Suppressor macrophage treated with lipopolysaccharide for 1 hour (primary cell): Measurements from ENCODE around the gene SEPTIN7.
A peak's percentile ranks its signal among the peaks of the same experiment; 100 is the strongest.

Experiments used
- DNase-seq, 3 donors: peaks; one replicate each; pipeline ENCODE4 v3.0.0-alpha.2; 2020 to 2022

Gene SEPTIN7

GRCh38 chr7:35792472-35792871, 8.4 kb upstream of the SEPTIN7 start:
- DNase-seq, result no peak

- DNase-seq, result no peak
Measured at GRCh38 chr7:35792873-35793489, 7.9 kb upstream of the SEPTIN7 start.

DNA sequence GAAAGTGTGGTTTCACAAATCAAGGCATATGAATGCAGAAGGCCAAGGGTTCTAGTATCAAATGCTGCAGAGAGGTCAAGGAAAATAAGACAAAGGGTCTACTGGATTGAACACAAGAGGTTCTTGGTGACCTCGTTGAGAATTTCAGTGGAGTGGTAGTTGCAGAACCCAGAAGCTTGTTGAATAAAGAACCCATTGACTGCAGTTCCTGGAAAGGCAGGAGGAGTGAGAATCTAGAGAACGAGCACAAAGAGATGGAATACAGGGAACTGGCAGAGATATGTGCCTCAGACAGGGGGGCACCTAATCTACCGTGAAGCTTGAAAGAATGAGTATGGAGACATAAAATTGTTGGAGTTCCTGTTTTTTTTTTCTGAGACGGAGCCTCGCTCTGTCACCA, 3.5 kb upstream of the SEPTIN7 start:
- no peak for DNase-seq

DNA sequence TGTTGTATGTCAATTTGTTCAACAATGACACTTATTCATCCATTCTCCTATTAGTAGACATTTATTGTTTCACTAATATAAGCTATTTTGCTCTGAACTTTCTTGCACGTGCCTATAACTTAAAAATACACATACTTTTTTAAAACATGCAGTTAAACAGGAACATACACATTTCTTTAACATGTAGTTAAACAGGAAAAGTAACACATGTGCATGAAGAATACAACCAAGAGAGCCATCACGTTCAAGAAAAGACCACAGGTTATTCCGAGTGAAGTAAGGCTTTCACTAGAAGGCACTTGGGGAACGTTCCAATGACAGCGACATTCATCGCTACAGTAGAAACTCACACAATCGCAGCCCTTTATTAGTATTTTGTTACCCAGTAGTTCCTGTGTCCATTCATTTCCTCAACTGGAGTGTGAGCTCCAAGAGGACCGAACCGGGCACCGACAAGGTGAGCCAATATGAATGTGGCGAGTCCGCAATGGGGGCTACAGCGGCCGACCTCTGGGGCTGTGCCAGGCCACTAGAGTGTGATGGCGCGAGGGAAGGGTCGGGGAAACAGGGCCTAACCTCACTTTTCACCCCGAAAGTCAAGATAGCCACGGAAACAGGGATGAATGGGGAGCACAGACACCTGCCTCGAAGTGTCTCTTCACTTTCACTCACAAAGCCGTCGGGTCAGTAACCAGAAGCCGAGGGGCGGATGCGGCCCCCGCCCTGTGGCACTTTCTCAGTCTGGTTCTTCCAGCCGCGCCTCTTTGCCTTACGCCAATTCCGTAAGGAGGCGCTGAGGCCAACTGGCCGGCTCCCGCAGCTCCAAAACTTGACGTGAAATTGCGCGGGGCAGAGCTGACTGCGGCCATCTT, 775 bp upstream of the SEPTIN7 start:
- DNase-seq, result peak; percentile 92 to 95 (median 92)

DNA sequence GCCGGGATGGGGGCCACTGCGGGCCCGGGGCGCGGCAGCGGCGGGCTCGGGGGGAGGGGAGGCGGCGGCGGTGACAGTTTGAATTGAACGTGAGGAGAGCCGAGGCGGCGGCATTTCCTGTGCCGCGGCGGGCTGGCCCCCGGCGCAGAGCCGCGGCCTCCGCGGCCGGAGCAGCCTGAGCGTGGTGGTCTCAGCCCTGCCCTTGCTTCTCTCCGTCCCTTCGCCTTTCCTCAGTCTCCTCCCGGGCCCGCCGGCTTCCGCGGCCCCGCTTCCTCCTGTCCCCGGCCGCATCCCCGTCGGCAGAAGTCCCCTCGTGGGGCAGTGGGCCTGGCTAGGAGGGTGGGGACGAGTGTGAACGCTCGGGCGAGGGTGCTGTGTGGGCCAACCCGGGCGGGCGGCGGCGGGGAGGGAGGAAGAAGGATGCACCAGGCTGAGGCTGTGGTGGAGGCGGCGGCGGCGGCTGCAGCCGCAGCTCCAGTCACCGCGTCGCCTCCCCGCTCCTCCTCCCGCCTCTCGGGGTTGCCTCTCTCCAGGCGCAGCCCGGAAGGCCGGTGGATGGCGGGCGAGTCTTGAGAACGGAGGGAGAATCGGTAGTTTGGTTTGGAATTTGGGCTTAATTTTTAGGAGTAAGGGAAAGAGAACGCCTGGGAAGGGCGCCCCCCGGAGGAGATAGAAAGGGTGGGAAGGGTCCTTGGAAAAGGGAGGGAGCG, 690 bp downstream of the SEPTIN7 start:
- peak; percentile 81 to 88 (median 82) for DNase-seq

GRCh38 chr7:35802102-35802466, 1.2 kb downstream of the SEPTIN7 start:
- DNase-seq, result peak in 2 of 3 donors; percentile 25 to 39

DNA sequence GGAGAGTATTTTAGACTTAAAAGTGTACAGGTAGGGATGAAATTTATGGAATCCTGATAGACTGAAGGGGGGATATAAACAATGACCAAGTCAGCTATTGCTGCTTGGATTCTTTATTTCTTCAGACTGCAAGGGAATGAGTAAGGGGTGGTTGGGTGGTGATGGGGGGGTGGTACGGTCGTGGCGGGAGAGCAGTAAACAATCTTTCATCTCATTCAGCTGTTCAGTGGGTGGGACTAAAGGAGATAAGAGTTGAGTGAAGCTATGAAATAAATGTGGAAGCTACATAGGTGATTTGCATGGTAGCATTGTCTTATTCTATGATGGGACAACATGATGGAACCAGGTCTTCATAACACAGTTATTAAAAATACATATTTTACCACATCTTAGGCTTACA, 1.8 kb downstream of the SEPTIN7 start:
- DNase-seq, result peak in 1 of 3 donors; percentile 5

DNA sequence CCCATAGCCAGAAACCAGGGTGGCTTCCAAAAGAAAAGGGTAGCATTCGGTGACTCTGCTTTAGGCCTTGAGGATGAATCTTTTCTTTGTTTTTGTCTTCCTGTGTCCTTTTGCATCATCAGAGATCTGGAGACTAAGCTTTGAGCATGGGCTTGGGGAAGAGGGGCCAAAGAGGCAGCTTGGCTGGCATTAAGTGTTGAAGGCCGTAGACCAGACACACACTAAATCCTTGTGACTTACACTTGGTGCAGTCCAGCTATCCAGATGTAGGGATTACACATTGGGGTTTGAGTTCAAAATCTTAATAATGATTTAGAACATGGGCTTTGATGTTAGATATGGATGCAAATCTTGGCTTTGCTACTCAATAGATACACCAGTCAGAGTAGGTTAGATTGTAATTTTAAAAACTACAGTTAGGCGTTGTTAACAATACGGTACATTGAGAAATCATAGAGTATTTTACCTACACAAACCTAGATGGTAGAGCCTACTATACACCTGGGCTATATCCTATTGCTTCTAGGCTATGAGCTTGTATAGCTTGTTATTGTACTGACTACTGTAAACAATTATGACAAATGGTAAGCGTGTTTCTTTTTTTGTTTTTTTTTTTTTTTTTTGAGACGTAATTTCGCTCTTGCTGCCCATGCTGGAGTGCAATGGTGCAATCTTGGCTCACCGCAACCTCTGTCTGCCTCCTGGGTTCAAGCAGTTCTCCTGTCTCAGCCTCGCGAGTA, 3.5 kb downstream of the SEPTIN7 start:
- DNase-seq, result no peak

- DNase-seq, result peak in 2 of 3 donors; percentile 17 to 37
Measured at GRCh38 chr7:35805876-35806275, 5.0 kb downstream of the SEPTIN7 start.

DNA sequence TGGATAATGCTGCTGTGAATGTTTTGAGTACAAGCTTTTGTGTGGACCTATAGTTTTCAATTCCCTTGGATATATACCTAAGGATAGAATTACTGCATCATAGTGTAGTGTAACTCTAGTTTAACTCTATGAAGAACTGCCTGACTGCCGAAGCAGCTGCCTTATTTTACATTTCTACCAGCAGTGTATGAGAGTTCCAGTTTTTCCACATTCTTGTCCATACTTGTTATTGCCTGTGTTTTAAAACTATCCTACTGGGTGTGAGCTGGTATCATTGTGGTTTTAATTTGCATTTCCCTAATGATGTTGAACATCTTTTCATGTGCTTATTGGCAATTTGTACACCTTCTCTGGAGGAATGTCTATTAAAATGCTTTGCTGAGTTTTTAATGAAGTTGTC, 15.7 kb downstream of the SEPTIN7 start:
- DNase-seq, result no peak

DNA sequence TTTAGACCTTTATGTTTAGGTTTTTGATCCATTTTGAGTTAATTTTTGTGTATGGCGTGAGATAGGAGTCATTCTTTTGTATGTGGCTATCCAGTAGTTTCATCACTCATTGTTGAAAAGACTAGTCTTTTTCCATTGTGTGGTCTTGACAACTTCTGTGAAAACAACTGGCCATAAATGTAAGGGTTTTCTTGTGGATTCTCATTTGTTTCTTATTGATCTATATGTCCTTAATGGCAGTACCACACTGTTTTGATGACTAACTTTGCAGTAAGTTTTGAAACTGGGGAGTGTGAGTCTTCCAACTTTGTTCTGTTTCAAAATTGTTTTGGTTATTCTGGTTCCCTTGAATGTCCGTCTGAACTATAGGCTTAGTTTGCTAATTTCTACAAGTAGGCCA, 16.3 kb downstream of the SEPTIN7 start:
- DNase-seq, result no peak

DNA sequence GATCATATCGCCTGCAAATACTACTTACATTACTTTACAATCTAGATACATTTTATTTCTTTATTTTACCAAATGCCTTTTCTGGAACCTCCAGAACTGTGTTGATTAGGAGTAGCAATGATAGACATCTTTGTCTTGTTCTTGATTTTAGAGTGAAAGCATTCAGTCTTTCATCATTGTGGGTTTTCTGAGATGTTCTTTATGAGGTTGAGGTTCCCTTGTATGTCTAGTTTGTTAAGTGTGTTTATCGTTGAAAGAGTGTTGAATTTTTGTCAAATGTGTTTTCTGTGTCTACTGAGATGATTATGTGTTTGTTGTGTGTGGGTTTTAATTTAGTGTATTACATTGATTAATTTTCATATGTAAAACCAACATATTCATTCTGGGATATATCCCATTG, 17.1 kb downstream of the SEPTIN7 start:
- DNase-seq, result no peak

- DNase-seq, result no peak
Measured at GRCh38 chr7:35818513-35818912, 17.7 kb downstream of the SEPTIN7 start.

DNA sequence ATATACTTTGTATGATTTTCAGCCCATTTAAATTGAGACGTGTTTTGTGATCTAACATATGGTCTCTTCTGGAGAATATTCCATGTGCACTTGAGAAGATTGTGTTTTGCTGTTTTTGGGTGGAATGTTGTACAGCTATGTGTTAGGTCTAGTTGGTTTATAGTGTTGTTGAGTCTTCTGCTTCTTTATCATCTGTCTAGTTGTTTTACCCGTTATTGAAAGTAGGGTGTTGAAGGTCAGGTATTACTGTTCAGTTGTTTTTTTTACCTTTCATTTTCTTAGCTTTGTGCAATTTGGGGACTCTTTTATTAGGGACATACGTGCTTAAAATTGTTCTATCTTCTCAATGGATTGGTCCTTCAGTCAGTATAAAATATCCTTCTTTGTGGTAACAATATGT, 18.5 kb downstream of the SEPTIN7 start:
- no peak for DNase-seq

- DNase-seq, result no peak
Measured at GRCh38 chr7:35819954-35820703, 19.3 kb downstream of the SEPTIN7 start.

DNA sequence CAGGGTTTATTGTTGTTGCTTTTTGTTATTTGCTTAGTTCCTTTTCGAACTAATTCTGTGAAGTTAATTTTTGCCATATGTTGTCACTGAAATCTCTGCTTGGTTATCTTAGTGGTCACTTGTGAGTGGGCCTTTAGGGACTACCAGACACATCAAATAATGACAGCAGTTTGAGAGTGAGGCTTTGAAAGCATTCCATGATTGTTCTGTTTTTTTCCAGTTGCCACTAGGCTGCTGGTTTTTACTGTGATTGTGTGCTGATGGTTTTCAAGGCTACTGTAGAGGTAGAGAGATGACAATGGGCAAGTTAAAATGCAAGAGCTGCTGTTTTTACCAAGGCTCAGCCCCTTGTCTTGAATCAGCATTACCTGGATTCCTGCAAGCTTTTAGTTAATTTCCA, 20.0 kb downstream of the SEPTIN7 start:
- no peak for DNase-seq

DNA sequence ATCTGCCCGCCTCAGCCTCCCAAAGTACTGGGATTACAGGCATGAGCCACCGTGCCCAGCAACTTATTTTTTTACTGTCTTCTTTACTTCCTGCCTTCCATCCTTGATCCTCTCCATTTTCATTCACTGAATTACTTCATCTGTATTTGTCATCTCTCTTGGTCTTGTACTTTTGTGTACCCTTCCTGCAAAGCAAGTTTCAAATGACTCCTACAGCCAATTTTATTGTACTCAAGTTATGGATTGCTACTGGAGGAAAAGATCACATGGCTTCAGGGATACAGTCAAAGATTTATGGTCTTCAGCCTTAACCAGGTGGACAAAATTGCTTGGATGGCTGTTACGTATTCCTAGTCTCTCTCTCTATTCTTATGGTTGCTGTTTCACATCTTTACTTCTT, 22.6 kb downstream of the SEPTIN7 start:
- no peak for DNase-seq

DNA sequence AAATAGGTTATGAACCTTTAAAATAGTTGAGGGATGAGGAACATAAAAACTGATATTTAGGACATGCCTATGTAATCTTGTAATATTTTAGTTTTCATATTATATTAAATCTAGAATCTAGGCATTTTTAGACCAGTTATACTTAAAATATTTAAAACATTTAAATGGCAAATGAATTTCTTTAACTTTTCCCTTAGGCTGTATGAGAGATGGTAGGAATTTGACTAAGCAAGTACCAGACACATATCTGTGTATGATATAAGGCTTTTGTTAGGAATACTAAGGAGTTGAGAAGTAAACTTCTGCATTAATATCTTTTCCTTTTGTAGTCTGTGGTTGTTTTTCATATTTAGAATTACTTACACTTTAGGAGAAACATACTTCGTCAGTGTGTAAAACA, 25.1 kb downstream of the SEPTIN7 start:
- DNase-seq, result no peak

DNA sequence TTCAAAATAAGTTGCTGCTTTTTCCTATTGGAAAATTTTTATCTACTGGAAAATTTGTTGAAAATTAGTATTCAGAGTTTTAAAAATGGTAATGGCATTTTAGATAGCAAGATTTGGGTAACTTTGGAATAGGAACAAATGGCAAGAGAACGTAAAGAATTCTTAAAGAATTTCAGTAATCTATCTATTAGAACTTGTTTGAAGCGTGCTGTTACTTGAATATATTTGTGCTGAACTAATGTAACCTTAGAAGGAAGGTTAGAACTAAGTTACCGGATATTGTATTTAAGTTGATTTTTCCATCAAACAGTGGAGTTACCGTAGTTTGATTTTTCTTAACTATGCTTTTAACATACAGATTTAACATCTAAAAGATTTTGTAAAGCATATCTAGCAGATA, 25.9 kb downstream of the SEPTIN7 start:
- no peak for DNase-seq

- no peak for DNase-seq
Measured at GRCh38 chr7:35828817-35829216, 28.0 kb downstream of the SEPTIN7 start.

DNA sequence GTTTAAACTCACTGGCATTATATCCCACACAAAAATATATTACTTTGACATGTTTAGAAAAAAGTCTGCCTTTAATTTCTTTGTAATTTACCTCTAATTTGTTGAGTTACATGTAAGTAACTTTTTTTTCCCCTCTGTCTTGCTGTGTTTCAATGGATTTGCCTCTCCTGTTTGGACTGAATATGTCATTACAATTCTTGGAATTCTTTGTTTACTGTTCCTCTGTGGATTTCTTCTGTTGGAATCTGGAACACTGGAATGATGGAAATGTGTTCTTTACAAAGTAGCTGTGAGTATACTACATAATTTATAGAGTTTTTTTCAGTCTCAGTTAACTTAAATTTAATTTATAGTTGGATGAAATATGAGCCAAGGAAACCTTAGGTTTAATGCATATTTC, 30.4 kb downstream of the SEPTIN7 start:
- DNase-seq, result no peak
